Measurements from ENCODE around the gene MYOM3.

The MYOM3 gene

DNA sequence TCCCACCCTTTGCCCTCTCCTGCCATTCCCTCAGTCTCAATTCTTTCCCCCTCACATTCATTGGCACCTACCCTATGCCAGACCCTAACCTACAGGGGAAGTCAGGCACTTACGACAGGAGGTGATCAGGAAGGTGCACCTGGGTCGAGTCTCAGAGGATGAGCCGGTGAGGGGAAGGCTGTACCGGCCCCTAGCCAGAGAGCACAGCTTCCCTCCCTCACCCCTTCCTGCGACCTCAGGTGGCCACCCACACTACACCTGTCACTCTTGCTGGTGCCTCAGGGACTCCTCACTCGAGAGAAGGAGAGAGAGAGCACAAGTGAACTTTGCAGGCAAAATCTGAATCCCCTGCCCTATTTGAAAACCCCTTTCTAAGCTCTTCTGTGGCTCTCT, 1.7 kb upstream of the MYOM3 start:
- DNase-seq: no peak

DNA sequence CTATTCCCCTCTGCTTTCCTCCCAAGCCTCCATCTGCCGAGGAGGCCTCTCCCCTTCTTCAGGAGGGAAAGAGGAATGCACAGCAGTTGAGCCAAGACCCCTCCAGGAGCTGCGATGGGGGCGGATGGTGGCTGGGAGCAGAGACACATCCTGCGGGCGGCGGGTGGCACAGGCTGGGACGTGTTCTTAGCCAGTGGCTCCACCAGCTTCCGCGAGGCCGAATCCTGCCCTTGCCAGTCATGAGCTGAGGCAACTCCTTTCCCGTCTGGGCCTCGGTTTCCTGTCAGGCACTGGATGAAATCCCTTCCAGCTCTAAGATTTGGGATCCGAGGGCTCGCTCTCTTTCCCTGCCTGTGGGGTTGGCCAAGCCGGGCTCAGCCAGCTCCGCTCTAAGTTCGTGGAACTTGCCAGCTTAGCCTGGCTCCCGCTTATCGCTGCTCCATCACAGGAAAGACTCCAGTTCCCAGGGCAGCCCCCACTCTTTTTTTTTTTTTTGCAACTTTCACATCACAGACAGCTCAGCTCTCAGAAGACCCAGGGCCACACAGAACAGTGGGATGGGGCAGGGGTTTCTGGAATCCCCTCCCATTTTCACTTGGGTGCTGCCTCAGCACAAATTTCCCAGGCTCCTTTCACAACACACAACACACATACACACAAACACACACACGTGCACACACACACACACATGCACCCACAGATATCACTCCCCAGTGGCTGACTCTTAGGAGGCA, 506 bp downstream of the MYOM3 start:
- DNase-seq: no peak

DNA sequence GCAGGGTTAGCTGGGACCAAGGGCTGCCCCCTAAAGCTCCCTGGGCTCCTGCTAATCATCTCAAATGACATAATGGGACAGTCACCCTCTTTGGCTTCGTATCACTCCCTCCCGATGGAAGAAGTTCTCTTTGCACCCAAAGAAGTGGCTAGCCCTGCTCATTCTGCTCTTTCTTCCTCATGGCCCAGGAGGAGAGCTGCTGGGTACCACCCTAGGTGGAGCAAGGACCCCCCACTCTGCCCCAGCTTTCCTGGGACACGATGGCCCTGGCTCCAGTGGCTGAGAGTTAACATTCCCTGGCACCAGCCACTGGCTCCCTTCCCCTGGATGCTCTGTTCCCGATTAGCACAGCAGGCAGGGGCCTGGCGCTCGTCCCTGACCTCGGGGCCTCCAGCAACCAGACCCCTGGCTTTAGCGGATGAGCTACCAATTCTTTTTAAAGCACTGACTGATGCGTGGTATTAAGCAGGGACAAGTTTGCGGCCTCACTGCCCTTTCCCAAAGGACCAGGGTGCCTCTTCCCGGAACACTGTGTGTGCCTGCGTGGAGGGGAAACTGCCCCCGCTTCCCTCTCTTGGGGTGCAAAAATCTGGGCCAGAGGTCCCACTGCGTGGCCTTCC, 1.2 kb downstream of the MYOM3 start:
- DNase-seq: no peak

DNA sequence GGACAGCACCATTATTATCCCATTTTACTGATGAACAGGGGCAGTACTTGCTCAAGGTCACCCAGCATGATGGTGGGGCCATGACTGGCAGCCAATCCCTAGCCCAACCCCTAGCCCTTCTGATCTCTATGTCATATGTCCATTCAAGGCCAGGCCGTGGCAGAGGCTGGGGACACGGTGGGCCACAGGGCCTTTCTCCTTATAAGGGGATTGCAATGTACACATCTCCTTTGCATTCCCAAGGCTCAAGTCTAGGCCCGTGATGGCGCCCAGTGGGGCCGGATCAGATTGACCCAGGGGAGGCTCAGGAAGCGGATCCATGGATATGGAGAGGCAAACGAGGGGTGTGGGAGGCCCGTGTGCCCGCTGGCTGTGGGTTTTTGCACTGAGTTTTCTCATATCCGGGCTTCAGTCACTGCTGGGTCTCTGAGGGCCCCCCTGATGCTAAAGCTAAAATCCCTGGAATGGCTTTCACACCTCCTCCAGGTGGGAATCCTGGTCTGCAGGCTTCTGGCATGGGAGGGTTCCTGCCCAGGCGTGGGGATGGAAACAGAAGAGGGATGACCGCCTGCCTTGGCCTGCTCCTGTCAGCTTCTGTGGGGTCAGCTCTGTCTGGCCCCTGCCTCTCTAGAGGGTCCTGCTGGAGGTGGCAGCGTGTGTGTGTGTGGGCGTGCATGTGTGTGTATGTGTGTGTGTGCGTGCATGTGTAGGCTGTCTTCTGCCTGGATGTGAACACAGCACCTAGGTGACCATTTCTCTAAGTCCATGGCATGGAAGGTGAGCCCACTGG, 2.1 kb downstream of the MYOM3 start:
- DNase-seq: no peak

DNA sequence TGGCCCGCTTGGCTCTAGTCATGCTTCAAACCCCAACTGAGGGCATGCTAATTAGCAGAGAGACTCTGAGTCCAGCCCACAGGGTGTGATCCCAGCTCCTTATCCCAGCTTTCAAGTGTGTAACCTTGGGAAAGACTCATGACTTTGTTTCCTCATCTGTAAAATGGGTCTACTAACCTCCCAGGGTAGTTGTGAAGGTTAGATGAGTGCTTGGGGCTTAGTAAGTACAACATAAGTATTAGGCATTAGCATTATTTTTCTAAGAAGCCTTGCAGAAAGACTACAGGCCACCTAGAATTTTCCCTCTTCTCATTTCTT, 2.8 kb downstream of the MYOM3 start:
- no peak for DNase-seq

DNA sequence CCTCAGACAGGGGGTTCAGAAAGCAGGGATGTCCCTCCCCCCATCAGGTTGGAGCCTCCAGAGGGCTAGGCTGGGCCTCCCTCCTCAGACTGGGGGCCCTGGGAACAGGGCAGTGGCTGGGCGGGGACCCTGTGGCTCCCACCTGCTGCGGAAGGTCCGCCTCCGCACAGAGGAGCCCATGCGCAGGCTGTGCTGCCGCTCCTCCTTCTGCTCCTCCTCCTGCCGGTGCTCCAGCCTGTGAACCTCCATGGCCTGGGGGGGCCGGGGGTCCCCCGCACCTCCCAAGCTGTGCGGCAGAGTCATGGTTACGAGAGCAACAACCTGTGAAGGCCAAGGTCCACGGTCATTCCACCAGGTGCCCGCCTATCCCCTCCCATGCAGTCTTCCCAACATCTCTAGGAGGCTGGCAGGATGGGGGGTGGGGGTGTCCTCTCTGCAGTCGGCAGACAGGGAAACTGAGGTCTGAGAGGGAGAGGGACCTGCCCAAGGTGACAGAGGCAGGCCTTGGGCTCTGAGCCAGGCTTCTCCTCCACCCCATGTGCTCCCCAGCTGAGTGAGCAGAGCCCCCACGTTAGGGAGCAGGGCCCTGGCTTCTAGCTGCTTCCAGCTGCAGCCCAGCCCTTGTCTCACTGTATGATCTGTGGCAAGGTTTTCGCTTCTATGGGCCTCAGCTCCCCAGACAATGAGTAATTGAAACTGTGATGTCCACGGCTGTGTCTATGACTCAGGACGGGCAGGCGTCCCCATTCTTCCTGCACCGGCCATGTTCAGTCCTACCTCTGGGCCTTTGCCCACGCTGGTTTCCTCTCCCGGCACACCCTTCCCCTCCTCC, 3.4 kb downstream of the MYOM3 start:
- DNase-seq: no peak

DNA sequence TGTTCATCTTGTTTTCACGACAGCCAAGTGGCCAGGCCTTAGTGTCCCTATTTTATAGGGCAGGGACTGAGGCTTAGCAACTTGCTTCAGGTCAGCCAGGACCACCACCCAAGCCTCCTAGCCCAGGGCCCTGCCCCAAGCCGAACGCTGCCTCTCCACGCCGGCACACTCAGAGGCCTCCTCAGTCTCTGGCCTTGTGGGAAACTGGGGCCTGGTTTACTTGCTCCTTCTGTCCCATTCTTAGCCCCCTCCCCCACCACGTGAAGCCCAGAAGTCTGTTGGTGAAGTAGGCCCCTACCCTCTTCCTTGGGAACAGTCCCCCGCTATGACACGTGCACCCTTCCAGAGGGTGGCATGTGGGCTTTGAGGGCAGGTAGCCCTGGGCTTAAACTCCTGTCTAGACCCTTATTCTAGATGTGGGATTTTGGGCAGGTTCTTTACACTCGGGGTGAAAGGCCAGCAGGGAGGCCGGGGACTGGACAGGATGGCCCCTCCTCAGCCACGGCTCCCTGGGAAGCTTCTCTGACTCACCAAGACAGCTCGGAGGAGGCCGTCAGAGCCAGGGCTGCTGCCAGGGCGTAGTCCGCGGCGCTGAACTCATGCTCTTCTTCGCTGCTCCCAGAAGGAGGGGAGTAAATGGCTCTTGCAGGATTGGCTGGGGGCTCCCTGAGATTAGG, 4.3 kb downstream of the MYOM3 start:
- no peak for DNase-seq

DNA sequence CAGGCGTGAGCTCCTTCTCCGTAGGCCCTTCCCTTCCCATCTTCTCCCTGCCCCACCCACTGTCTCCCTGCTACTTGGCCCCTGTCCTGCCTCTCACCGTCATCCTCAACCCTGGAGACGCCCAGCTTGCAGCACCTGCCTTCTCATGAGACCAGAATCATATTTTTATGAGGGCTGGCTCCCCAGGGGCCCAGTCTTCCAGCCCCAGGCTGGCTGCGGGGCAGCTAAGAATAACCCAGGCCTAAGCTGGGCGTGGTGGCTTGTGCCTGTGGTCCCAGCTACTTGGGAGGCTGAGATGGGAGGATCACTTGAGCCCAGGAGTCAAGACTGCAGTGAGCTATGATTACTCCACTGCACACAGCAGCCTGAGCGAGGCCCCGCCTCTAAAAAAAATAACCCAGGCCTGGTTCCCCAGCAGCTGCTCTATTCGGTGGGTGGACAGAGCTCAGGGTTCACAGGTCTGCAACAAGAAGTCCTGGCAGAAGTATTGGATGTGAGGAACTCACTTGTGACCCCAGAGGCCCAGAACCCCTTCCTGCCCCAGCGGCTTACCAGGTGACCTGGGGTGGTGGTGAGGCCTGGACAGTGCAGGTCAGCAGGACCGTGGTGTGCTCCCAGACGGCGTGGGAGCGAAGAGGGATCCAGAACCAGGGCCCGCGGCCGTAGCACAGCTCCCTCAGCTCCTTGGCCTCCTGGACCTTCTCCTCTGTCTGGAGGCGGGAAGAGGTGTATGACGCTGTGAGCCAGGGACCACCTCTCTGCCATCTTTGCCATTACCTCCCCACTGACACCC, 6.4 kb downstream of the MYOM3 start:
- no peak for DNase-seq

DNA sequence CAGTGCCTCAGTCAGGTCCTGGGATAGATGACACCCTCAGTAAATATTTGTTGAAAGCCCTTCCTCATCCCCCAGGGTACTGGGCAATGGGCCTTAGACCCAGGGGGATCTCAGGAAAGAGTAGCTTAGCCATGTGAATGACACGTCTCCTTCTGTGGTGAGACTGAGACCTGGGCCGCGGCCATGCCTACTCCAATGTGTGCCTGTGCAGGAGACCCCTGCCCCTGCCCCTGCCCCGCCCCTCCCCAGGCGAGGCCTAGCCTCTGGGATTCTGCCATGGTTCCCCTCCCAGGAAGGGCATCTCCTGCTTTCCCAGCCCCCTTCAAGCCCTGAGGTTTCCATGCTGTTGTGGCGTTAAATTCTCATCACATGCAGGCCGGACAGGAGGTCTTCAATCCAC, 7.1 kb downstream of the MYOM3 start:
- DNase-seq: no peak

DNA sequence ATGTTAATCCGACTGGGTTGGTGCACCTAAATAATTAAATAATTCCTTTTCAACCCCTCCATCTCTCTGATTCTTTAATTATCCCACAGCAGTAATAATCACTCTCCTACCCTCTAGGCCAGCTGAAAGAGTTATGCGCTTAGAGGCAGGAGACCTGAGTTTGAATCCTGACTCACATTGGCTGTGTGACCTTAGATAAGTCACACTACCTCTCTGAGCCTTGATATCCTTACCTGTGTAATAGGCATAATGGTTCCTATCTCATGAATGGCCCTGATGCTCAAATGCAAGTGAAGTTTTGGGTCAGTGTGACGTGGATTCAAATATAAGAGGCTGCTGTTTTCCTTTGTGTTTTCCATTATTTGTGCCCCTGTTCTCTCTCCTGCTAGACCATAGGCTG, 8.1 kb downstream of the MYOM3 start:
- DNase-seq: no peak

DNA sequence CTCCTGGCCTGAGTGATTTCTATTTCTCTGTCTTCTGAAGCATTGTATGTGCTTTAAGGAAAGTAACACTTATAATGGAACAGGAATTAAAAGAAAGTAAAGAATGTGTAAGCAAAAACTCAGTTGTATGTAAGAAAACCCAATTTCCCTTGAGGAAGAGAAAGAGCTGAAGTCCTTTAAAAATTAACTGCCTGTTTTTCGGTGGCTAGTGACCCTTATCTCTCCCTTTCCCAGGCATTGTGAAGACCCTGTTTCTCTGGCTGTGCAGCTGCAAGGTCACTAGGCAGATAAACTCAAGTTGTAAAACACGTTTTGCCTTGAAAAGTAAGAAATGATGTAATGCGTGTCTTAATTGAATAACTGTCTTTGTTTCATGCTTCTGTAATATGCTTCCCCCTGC, 8.5 kb downstream of the MYOM3 start:
- DNase-seq: no peak

DNA sequence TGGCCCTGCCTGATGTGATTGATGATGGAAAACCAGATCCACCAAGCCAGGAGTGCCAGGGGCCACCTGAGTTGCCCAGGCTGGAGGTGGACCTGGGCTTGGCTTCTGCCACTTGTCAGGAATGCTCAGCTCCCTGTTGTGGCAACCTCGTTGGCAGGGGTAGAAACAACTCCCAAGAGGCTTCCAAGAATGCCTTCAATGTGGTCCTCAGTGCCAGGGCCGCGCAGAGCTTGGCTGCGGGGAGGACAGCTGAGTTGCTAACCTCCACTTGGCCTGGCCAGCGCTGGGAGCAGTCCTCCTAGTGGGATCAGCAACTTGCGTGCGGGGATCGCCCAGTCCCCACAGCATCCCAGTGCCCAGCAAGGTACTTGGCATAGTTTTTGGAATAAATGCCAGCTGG, 9.0 kb downstream of the MYOM3 start:
- DNase-seq: no peak

DNA sequence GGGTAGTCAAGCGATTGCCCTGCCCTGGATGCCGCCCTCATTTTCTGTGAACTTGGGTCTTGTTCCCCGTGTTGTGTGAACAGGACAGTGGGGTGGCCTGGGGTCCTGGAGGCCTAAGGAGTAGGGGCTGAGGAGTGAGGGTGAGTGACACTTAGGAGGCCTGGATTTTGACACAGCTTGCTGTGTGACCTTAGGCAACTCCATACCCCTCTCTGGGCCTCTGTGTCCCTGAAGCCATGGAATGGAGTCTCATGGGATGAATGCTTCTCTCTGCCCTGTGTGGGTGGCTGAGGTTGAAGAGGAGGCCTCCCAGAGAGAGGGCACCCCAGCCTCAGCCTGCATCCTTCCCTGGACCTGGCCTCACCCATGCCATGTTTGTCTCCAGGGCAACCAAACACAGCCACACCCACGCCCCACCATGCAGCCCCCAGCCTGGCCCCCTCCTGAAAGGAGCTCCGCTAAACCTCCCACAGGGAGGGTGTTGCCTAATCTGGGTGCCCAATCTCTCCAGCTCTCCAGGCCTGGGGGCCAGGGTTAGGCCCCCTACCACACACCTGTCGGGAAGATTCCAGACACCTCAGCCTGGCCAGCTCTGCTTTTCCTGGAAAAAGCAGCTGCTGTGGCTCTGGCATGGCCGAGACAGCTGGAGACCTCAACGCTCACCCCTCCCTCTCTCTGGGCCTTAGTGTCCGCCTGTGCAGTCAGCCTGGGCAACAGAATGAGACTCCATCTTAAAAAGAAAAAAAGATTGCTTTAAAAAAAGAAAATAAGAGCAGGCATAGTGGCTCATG, 9.9 kb downstream of the MYOM3 start:
- DNase-seq: no peak

DNA sequence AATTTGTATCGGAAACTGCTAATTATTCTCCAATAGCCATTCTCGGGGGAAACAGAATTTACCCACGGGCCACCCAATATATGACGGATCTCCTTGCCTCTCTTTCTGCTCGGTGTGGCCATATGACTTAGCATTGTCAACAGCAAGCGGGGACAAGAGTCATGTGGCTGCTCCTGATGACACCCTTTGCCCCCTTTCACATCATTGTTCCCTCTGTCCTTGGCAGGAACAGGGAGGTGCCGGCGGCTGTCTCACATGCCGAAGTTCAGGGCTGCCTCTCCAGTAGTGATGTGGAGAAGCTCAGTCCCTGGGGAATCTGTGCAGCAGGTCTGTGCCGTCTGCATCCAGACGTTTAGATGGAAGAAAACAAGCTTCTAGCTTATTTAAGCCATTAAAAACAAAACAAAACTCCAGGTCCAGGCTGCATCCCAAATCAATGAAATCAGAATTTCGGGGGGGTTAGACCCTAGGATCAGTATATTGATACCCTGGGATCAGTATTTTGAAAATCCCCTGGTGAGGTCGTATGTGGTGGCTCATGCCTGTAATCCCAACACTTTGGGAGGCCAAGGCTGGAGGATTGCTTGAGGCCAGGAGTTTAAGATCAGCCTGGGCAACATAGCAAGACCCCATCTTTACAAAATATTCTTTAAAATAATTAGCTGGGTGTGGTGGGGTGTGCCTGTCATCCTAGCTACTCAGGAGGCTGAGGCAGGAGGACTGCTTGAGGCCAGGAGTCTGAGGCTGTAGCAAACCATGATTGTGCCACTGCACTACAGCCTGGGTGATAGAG, 10.8 kb downstream of the MYOM3 start:
- DNase-seq: no peak

DNA sequence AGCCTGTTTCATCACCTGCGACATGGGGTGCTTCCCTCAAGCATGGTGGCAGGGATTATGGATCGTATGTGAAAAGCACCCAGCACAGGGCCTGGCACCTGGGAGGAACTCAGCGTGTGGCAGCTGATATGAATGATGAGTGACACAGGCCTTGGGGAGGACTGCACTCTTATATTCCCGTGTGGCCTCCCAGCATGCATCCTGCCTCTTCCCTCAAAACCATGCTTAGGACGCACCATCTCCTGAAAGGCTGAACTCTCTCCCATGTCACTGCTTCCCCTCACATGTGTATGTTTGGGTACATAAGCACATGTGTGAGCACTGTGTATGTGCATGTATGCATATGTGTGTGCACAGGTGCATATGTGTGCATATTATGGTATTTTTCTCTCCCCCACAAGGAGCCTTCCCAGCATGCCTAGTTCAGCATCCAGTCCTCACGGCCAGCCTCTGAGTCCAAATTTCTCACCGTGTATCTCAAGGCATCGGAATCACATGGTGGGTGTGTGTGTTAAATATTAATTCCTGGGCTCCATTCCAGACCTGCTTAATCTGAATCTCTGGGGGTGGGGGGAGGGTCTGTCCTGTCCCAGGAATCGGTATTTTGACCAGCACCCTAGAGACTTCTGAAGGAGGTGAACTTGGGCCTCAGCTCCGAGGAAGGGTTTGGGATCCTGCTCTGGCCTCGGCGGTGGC, 12.8 kb downstream of the MYOM3 start:
- no peak for DNase-seq

DNA sequence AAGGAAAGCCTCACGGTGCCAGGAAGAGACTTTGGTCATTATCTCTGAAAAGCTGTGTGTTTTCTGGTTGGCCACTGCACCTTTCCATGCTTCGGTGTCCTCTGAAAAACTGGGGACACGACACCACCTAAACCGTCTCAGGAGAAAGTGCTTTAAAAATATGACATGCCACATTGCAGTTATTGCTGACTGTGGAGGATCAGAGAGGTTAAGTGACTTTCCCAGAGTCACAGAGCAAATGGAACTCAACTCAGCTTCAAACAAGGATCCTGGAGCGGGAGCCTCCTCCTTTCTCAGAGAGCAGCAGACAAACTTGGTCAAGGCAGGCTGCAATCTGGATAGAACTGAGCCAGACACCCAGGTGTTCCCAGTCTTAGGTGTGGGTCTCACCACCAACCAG, 13.8 kb downstream of the MYOM3 start:
- DNase-seq: no peak

DNA sequence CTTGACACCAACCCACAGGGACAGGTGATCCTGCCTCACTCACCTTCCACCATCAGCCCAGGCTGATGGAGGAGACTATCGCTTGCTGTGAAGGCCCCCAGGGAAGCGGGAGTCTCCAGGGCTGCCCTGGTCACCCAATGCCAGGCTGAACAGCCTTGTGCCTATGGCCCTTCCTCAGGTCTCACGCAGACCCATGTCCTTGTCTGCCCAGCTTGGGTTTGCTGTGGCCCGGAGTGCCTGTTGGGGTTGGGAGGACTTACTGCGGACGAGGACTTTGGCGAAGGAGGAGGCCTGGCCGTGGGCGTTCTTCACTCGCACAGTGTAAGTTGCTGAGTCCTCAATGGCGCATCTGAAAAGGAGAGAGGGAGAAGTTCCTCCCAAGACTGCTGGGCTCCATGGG, 14.3 kb downstream of the MYOM3 start:
- no peak for DNase-seq

DNA sequence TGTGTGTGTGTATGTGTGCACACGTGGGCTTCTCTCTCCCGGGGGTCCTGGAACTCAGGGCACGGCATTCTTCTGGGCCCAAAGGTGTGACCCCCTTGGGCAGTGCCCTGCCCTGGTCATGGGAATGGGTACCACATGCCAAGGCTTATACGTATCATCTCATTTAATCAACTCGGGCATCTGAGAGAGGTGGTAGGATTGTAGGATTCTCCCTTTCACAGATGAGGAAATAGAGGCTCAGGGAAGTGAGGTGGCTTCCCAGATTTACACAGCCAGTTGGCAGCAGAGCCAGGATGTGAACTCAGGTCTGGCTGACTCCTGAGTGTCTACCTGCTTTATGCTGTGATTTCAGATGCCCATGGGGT, 15.2 kb downstream of the MYOM3 start:
- no peak for DNase-seq

DNA sequence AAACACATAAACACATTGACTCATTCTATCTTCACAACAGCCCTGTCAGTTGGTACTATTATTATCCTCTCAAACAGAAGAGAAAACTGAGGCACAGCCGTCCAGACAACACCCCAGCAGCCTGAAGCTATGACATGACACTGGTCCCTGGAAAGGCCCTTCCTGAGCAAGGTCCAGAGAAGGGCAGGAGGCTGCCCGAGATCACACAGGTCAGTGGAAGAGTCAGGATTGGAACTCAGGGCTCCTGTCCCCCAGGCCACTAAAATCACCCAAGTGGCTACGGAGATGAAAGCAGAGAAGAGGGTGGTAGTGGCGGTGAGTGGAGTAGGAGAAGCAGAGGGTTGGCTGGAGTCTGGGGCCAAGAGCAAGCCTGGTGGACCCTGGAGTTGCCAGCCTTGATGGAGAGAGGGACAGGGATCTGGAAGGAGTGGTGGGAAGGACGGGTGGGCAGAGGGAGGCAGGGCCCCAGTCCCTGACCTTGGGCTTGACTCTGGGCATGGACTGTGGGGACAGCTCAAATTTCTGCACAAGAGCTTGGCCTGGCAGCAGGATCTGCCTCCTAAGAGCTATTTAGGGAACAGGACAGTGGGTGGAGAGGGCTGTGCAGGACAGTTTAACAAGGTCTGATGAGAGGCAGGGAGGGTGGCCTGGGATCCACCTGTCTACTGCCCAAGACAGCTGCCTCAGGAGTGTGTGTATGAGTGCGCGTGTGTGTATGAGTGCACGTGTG, 15.8 kb downstream of the MYOM3 start:
- no peak for DNase-seq
